T-cell (primary cell): ENCODE measurements around the gene XXYLT1. TPM values are rescaled to one million over a fixed set of nuclear protein-coding genes. Genes with fewer than 3 reads are reported as not detected.

Source experiments
- ATAC-seq, 4 experiments: fragments of 200-7000 bp in 3 of 4; fragments of 150-1000 bp in 1 of 4; cut with Tn5 transposase; replicated peaks in 1 of 4; 1 replicate in 3 of 4; 2 replicates in 1 of 4; pipeline ENCODE4 v1.10.0; 2021; ENCODE audit warnings: moderate library complexity in 3 of 4, mild to moderate bottlenecking in 2 of 4, moderate number of reproducible peaks in 1 of 4
- CTCF ChIA-PET, 2 donors: fragments of 300-600 bp; sonication (Branson Sonifier 250); formaldehyde crosslinking; loops; one replicate each; lab custom pipeline; 2022; ENCODE audit warnings: antibody characterized with exemption in 2 of 2; lab: Charles Lee
- POLR2A ChIA-PET, 2 donors: fragments of 300-600 bp; sonication (Branson Sonifier 250); formaldehyde crosslinking; loops; one replicate each; lab custom pipeline; 2022; ENCODE audit warnings: antibody characterized with exemption in 2 of 2; lab: Charles Lee
- DNase-seq, 35 experiments: peaks; one replicate each; pipeline versions ENCODE4 v3.0.0 to v3.0.0-alpha.2; 2013 to 2023
- H3K27ac ChIP-seq: one replicate; pipeline ENCODE4 v1.5.1; 2013; ENCODE audit warnings: low read length
- H3K27me3 ChIP-seq, 2 experiments: replicated peaks in 1 of 2; 1 replicate in 1 of 2; 2 replicates in 1 of 2; pipeline versions ENCODE4 v1.6.1 to v1.7.0; 2013; ENCODE audit warnings: low read length in 1 of 2, mixed read lengths in 1 of 2; ENCODE audit not compliant: control insufficient read depth in 2 of 2, insufficient read depth in 2 of 2; ENCODE audit errors: extremely low read depth in 1 of 2
- H3K36me3 ChIP-seq, 2 donors: 1 replicate in 1 of 2; 2 replicates in 1 of 2; pipeline versions ENCODE4 v1.6.1 to v1.7.0; 2013; ENCODE audit warnings: low read length in 1 of 2; ENCODE audit not compliant: control insufficient read depth in 2 of 2, insufficient read depth in 1 of 2; ENCODE audit errors: extremely low read depth in 1 of 2
- H3K4me1 ChIP-seq, 2 experiments: 1 replicate in 1 of 2; 2 replicates in 1 of 2; pipeline versions ENCODE4 v1.6.1 to v1.7.0; 2013; ENCODE audit warnings: low read length in 2 of 2, mixed read lengths in 1 of 2; ENCODE audit not compliant: insufficient read depth in 2 of 2, control insufficient read depth in 1 of 2; ENCODE audit errors: extremely low read depth in 1 of 2
- H3K4me3 ChIP-seq, 2 donors: 1 replicate in 1 of 2; 2 replicates in 1 of 2; pipeline versions ENCODE4 v1.5.1 to v1.7.0; 2013; ENCODE audit warnings: mild to moderate bottlenecking in 2 of 2, low read length in 1 of 2, moderate library complexity in 1 of 2; ENCODE audit not compliant: control insufficient read depth in 1 of 2; ENCODE audit errors: extremely low read depth in 1 of 2
- H3K9me3 ChIP-seq: 2 replicates; pipeline ENCODE4 v1.7.0; 2013
- H3K27ac Mint-ChIP-seq, 2 donors: one replicate each; pipeline ENCODE4 v1.8.0; 2020 to 2021; ENCODE audit warnings: mild to moderate bottlenecking in 2 of 2, mixed read lengths in 2 of 2
- H3K27me3 Mint-ChIP-seq, 2 donors: one replicate each; pipeline ENCODE4 v1.8.0; 2021 to 2022; ENCODE audit warnings: mixed read lengths in 2 of 2
- H3K36me3 Mint-ChIP-seq: one replicate; pipeline ENCODE4 v1.8.0; 2021; ENCODE audit warnings: mixed read lengths
- H3K4me1 Mint-ChIP-seq, 3 donors: one replicate each; pipeline ENCODE4 v1.8.0; 2020 to 2022; ENCODE audit warnings: mixed read lengths in 3 of 3, mild to moderate bottlenecking in 1 of 3
- H3K4me3 Mint-ChIP-seq, 3 donors: one replicate each; pipeline ENCODE4 v1.8.0; 2020 to 2022; ENCODE audit warnings: mild to moderate bottlenecking in 3 of 3, mixed read lengths in 3 of 3, moderate library complexity in 3 of 3
- H3K9me3 Mint-ChIP-seq, 3 donors: one replicate each; pipeline ENCODE4 v1.8.0; 2020 to 2022; ENCODE audit warnings: mixed read lengths in 3 of 3
- WGBS: methylation state at CpG from one replicate; pipeline ENCODE4 v1.1.5; 2013; ENCODE audit warnings: missing lambda C conversion rate; ENCODE audit not compliant: insufficient coverage; 5-methylcytosine and 5-hydroxymethylcytosine counted together
- total RNA-seq, 35 experiments: library from RNA in 6 of 35; stranded (reverse) in 6 of 35; fragments of 120-200 nt in 1 of 35; gene quantifications; one replicate each; pipeline versions ENCODE4 v1.2.1 to v1.2.4 and lab custom pipeline; 2013 to 2026

Gene XXYLT1
- total RNA-seq, 5 donors from 2014 or later (not counting 1 experiment from before 2014, with no cell fraction given) = 4.6 to 9.1 (median 5.7) TPM

DNA sequence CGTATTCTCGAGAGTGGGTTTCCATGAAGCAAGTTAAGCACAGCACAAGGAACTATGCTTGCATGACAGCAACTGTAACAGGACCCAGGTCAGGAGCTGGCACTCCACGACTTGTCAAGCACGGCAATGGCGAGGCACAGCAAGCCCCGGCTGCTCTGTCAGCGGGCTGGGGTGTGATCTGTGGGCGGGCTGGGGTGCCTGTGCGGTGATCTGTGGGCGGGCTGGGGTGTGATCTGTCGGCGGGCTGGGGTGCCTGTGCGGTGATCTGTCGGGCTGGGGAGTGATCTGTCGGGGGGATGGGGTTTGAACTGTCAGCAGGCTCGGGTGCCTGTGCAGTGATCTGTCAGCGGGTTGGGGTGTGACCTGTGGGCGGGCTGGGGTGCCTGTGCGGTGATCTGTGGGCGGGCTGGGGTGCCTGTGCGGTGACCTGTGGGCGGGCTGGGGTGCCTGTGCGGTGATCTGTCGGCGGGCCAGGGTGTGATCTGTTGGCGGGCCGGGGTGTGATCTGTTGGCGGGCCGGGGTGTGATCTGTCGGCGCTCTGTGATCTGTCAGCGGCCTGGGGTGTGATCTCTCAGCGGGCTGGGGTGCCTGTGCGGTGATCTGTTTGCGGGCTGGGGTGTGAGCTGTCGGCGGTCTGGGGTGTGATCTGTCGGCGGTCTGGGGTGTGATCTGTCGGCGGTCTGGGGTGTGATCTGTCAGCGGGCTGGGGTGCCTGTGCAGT, 205.7 kb downstream of the XXYLT1 start:
- Mint-ChIP-seq H3K36me3 (peaks cover 15% of the 10 kb centered on the region), H3K27ac (no peak overlapping the region), H3K9me3 (no peaks in the 10 kb centered on the region), H3K4me1 (no peaks in the 10 kb centered on the region), H3K4me3 (no peak overlapping the region), H3K27me3 (peaks cover 0 to 3% of the 10 kb centered on the region in 2 donors)
- H3K4me1 ChIP-seq = no peaks in the 10 kb centered on the region
- H3K9me3 ChIP-seq = no peaks in the 10 kb centered on the region
- no peak overlapping the region for H3K27ac ChIP-seq
- ChIA-PET POLR2A (no interaction called here), CTCF (no interaction called here)
- H3K4me3 ChIP-seq = no peak overlapping the region
- WGBS = 63% methylated on average over 4 of the region's 42 CpGs
- ATAC-seq (no peak), DNase-seq (no peak)
- H3K36me3 ChIP-seq = peaks cover 0 to 13% of the 10 kb centered on the region in 2 donors
- peaks cover 0 to 19% of the 10 kb centered on the region in 2 experiments for H3K27me3 ChIP-seq

DNA sequence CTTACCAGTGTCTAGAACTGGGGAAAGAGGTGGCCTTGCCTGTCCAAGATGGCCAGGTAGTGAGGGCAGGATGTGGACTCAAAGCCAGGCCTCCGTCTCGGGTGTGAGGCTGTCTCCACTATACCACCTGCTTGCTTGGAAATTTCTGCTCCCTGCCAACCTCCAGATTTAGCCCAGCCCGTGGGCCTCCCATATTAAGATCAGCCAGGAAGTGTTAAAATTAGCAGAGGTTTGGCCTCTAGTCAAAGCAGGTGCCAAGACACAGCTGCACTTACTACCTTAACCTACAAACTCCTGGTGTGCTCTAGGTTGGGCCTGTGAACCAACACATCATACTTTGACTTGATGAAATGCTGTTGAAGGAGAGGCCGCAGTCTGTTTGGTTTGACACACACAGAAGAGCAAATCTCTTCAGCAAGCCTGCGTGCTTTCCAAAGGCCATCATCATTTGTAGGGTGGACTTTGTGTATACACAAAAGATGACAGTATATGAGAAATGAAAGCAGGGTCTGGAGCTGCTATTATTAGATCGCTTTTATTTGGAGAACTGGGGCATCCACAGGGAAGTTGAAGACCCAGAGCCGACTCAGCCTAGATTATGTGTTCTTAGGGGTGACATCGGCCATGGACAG, 206.5 kb downstream of the XXYLT1 start:
- DNase-seq (no peak), ATAC-seq (no peak)
- H3K27me3 ChIP-seq = peaks cover 0 to 26% of the 10 kb centered on the region in 2 experiments
- Mint-ChIP-seq H3K4me1 (no peaks in the 10 kb centered on the region), H3K9me3 (no peaks in the 10 kb centered on the region), H3K27ac (no peak overlapping the region), H3K27me3 (peaks cover 0 to 3% of the 10 kb centered on the region in 2 donors), H3K36me3 (peaks cover 13% of the 10 kb centered on the region), H3K4me3 (no peak overlapping the region)
- POLR2A ChIA-PET = interaction anchor here (0.5 to 0.6 kb wide), 2 partner anchors 71 to 1573 kb away, joined by 3 to 7 read pairs; no protein-coding TSS in a partner anchor
- 83% methylated on average over 1 of the region's 8 CpGs for WGBS
- CTCF ChIA-PET = no interaction called here
- peaks cover 0 to 10% of the 10 kb centered on the region in 2 donors for H3K36me3 ChIP-seq
- no peaks in the 10 kb centered on the region for H3K4me1 ChIP-seq
- H3K27ac ChIP-seq = no peak overlapping the region
- H3K4me3 ChIP-seq = no peak overlapping the region
- H3K9me3 ChIP-seq = no peaks in the 10 kb centered on the region

GRCh38 chr3:195063581-195064193, 207.3 kb downstream of the XXYLT1 start:
- DNase-seq (no peak), ATAC-seq (no peak)
- ChIA-PET POLR2A (interaction anchor here (0.5 to 0.6 kb wide), 2 partner anchors 72 to 1574 kb away, joined by 3 to 7 read pairs; no protein-coding TSS in a partner anchor), CTCF (no interaction called here)
- 71% methylated on average over 3 of the region's 9 CpGs for WGBS
- Histone ChIP-seq H3K4me1 (no peaks in the 10 kb centered on the region), H3K27ac (no peak overlapping the region), H3K9me3 (no peaks in the 10 kb centered on the region), H3K4me3 (no peak overlapping the region), H3K36me3 (peaks cover 0 to 3% of the 10 kb centered on the region in 2 donors), H3K27me3 (peaks cover 0 to 30% of the 10 kb centered on the region in 2 experiments)
- H3K27me3 Mint-ChIP-seq = peaks cover 4 to 7% of the 10 kb centered on the region in 2 donors
- H3K4me3 Mint-ChIP-seq = no peak overlapping the region
- H3K9me3 Mint-ChIP-seq = no peaks in the 10 kb centered on the region
- H3K4me1 Mint-ChIP-seq = no peaks in the 10 kb centered on the region
- H3K27ac Mint-ChIP-seq = no peak overlapping the region
- H3K36me3 Mint-ChIP-seq = peaks cover 6% of the 10 kb centered on the region

DNA sequence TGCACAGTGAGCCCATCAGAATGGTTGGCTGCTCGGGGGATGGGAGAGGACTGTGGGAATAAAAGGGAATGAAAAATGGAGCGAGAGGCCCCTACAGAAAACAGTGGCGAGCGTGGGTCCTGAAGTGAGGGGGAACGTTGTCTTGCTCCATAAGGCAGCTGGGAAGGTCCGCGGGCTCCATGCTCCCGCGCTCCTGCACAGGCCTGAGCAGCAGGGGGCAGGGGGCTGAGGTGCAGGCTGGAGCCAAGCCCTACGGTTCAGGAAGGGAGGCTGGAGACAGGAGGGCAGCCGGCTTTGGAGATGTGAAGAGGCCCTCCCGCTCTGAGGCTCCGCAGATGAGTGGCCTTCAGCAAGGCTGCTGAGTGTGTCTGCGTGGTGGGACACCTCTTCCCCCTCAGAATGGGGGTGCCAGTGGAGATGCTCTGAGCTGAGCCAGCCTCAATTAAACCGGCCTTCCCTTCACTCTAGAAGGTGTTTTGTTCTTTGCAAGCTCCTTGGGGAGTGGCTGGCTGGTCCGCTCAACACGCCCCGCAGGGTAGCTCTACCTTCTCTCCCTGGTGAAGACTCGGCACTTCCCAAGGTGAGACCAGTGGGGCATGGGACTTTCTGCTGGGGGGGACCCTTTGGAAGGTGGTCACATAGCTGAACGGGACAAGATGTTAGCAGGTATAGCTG, 208.0 kb downstream of the XXYLT1 start:
- H3K36me3 Mint-ChIP-seq = peaks cover under 1% of the 10 kb centered on the region
- no peaks in the 10 kb centered on the region for H3K4me1 Mint-ChIP-seq
- Histone ChIP-seq H3K4me3 (no peak overlapping the region), H3K36me3 (no peaks in the 10 kb centered on the region), H3K27me3 (peaks cover 0 to 30% of the 10 kb centered on the region in 2 experiments), H3K9me3 (no peaks in the 10 kb centered on the region), H3K4me1 (no peaks in the 10 kb centered on the region), H3K27ac (no peak overlapping the region)
- ChIA-PET CTCF (no interaction called here), POLR2A (no interaction called here)
- WGBS = 96% methylated on average over 10 of the region's 20 CpGs
- H3K27ac Mint-ChIP-seq = no peak overlapping the region
- peaks cover 7 to 10% of the 10 kb centered on the region in 2 donors for H3K27me3 Mint-ChIP-seq
- no peak for DNase-seq
- H3K9me3 Mint-ChIP-seq = no peaks in the 10 kb centered on the region
- no peak overlapping the region for H3K4me3 Mint-ChIP-seq
- ATAC-seq = no peak

- H3K36me3 ChIP-seq = no peaks in the 10 kb centered on the region
- Mint-ChIP-seq H3K36me3 (no peaks in the 10 kb centered on the region), H3K9me3 (no peaks in the 10 kb centered on the region), H3K4me3 (no peak overlapping the region), H3K27me3 (peaks cover 7 to 11% of the 10 kb centered on the region in 2 donors), H3K27ac (no peak overlapping the region), H3K4me1 (no peaks in the 10 kb centered on the region)
- DNase-seq (no peak), ATAC-seq (no peak)
- H3K4me1 ChIP-seq = no peaks in the 10 kb centered on the region
- no peak overlapping the region for H3K27ac ChIP-seq
- ChIA-PET POLR2A (no interaction called here), CTCF (no interaction called here)
- no peak overlapping the region for H3K4me3 ChIP-seq
- H3K27me3 ChIP-seq = peaks cover 0 to 30% of the 10 kb centered on the region in 2 experiments
- no peaks in the 10 kb centered on the region for H3K9me3 ChIP-seq
- 90% methylated on average over 29 of the region's 36 CpGs for WGBS
These were observed 209.0 kb downstream of the XXYLT1 start for GRCh38 chr3:195061756-195062655.
